Mesendoderm (in vitro differentiated cells): ENCODE measurements around the gene SASH1. TPM values are rescaled to one million over a fixed set of nuclear protein-coding genes. Genes with fewer than 3 reads are reported as not detected.

Source experiments
- DNase-seq: peaks from one replicate; pipeline ENCODE4 v3.0.0; 2013
- H2AK5ac ChIP-seq: 2 replicates; pipeline ENCODE4 v1.6.1; 2013; ENCODE audit warnings: low read length, inconsistent platforms
- H2BK120ac ChIP-seq: 2 replicates; pipeline ENCODE4 v1.6.1; 2013; ENCODE audit warnings: low read depth, mild to moderate bottlenecking, low read length, moderate library complexity, mixed read lengths
- H2BK15ac ChIP-seq: replicated peaks from 2 replicates; pipeline ENCODE4 v1.6.1; 2013; ENCODE audit warnings: low read depth, mild to moderate bottlenecking, moderate library complexity
- H2BK5ac ChIP-seq: 2 replicates; pipeline ENCODE4 v1.6.1; 2013; ENCODE audit warnings: low read length, inconsistent platforms
- H3K18ac ChIP-seq: 2 replicates; pipeline ENCODE4 v1.6.1; 2013; ENCODE audit warnings: mild to moderate bottlenecking, low read length, mixed read lengths
- H3K23ac ChIP-seq: one replicate; pipeline ENCODE4 v1.6.1; 2013; ENCODE audit warnings: low read length
- H3K27ac ChIP-seq: 2 replicates; pipeline ENCODE4 v1.5.1; 2013; ENCODE audit warnings: low read depth, mild to moderate bottlenecking, inconsistent platforms, low read length, moderate library complexity
- H3K27me3 ChIP-seq: 2 replicates; pipeline ENCODE4 v1.6.1; 2013; ENCODE audit warnings: low read length, control low read depth, mild to moderate bottlenecking, inconsistent platforms; ENCODE audit not compliant: insufficient read depth, poor library complexity
- H3K36me3 ChIP-seq: 2 replicates; pipeline ENCODE4 v1.6.1; 2013; ENCODE audit warnings: low read length, inconsistent platforms; ENCODE audit not compliant: control insufficient read depth, insufficient read depth
- H3K4ac ChIP-seq: one replicate; pipeline ENCODE4 v1.6.1; 2013; ENCODE audit warnings: low read depth, mild to moderate bottlenecking, low read length, moderate library complexity
- H3K4me1 ChIP-seq: 2 replicates; pipeline ENCODE4 v1.6.1; 2013; ENCODE audit warnings: low read depth, low read length, inconsistent platforms; ENCODE audit not compliant: control insufficient read depth
- H3K4me2 ChIP-seq: 2 replicates; pipeline ENCODE4 v1.6.1; 2013; ENCODE audit warnings: low read length
- H3K4me3 ChIP-seq: 2 replicates; pipeline ENCODE4 v1.5.1; 2013; ENCODE audit warnings: mild to moderate bottlenecking, low read length
- H3K56ac ChIP-seq: one replicate; pipeline ENCODE4 v1.6.1; 2013; ENCODE audit warnings: low read length
- H3K79me1 ChIP-seq: 2 replicates; pipeline ENCODE4 v1.6.1; 2013; ENCODE audit warnings: low read length, inconsistent platforms
- H3K79me2 ChIP-seq: 2 replicates; pipeline ENCODE4 v1.6.1; 2013; ENCODE audit warnings: mild to moderate bottlenecking, low read length; ENCODE audit not compliant: control insufficient read depth, insufficient read depth
- H3K9ac ChIP-seq: 2 replicates; pipeline ENCODE4 v1.6.1; 2013; ENCODE audit warnings: low read length, inconsistent platforms
- H4K5ac ChIP-seq: one replicate; pipeline ENCODE4 v1.6.1; 2013; ENCODE audit warnings: low read length
- H4K8ac ChIP-seq: one replicate; pipeline ENCODE4 v1.6.1; 2013; ENCODE audit warnings: low read depth, mild to moderate bottlenecking, control low read depth, low read length, moderate library complexity
- WGBS: extraction: QIAGEN DNeasy Blood & Tissue Kit; methylation state at CpG from one replicate; pipeline ENCODE4 v1.1.7; 2013; ENCODE audit warnings: low lambda C conversion rate, missing lambda C conversion rate; ENCODE audit not compliant: insufficient coverage; ENCODE audit errors: extremely low coverage; 5-methylcytosine and 5-hydroxymethylcytosine counted together
- small RNA-seq: library from polyadenylated mRNA; stranded (forward); fragments of <200 nt; extraction: miRNeasy Mini kit (QIAGEN cat#:217004); gene quantifications from one replicate; pipeline ENCODE3, GENCODE V24; 2013; ENCODE audit not compliant: insufficient read depth

SASH1 gene

GRCh38 chr6:148596891-148597455 is 254.3 kb downstream of the SASH1 start:
- Histone ChIP-seq H3K79me2 (no peaks in the 10 kb centered on the region), H3K56ac (no peak overlapping the region), H3K27ac (no peak overlapping the region), H3K4me1 (peaks cover 6% of the 10 kb centered on the region), H2AK5ac (no peak overlapping the region), H3K4me3 (no peak overlapping the region), H4K8ac (no peak overlapping the region), H4K5ac (no peak overlapping the region), H3K27me3 (no peaks in the 10 kb centered on the region), H2BK120ac (no peak overlapping the region), H2BK5ac (no peak overlapping the region), H3K79me1 (no peaks in the 10 kb centered on the region), H2BK15ac (peak overlapping the region; percentile 89), H3K36me3 (no peaks in the 10 kb centered on the region), H3K18ac (peak overlapping the region; percentile 41), H3K4me2 (no peak overlapping the region), H3K9ac (no peak overlapping the region), H3K23ac (no peak overlapping the region), H3K4ac (no peak overlapping the region)
- WGBS, result no CpG with 5 or more reads among the region's 3 CpGs
- no peak for DNase-seq

- Histone ChIP-seq H3K4me3 (no peak overlapping the region), H2BK5ac (peak overlapping the region; percentile 83), H3K27ac (peak overlapping the region; percentile 72), H3K36me3 (no peaks in the 10 kb centered on the region), H3K27me3 (no peaks in the 10 kb centered on the region), H2BK120ac (peak overlapping the region; percentile 85), H3K56ac (peak overlapping the region; percentile 62), H3K23ac (no peak overlapping the region), H4K8ac (no peak overlapping the region), H3K18ac (peak overlapping the region; percentile 76), H3K4me1 (peaks cover 6% of the 10 kb centered on the region), H2BK15ac (peak overlapping the region; percentile 97), H2AK5ac (no peak overlapping the region), H3K9ac (peak overlapping the region; percentile 10), H3K4ac (peak overlapping the region; percentile 66), H4K5ac (no peak overlapping the region), H3K4me2 (no peak overlapping the region), H3K79me2 (no peaks in the 10 kb centered on the region), H3K79me1 (no peaks in the 10 kb centered on the region)
- peak; percentile 47 for DNase-seq
- no CpG with 5 or more reads among the region's 3 CpGs for WGBS
Measured at GRCh38 chr6:148598724-148599123, 256.1 kb downstream of the SASH1 start.

GRCh38 chr6:148599967-148600426 is 257.4 kb downstream of the SASH1 start:
- Histone ChIP-seq H3K56ac (peak overlapping the region; percentile 17), H3K36me3 (no peaks in the 10 kb centered on the region), H3K23ac (no peak overlapping the region), H4K8ac (no peak overlapping the region), H2BK120ac (peak overlapping the region; percentile 92), H3K4me3 (no peak overlapping the region), H2AK5ac (no peak overlapping the region), H3K4me2 (no peak overlapping the region), H3K4ac (no peak overlapping the region), H3K4me1 (peaks cover 6% of the 10 kb centered on the region), H3K27ac (peak overlapping the region; percentile 90), H3K9ac (no peak overlapping the region), H3K18ac (peak overlapping the region; percentile 56), H3K27me3 (no peaks in the 10 kb centered on the region), H4K5ac (no peak overlapping the region), H2BK15ac (no peak overlapping the region), H3K79me2 (no peaks in the 10 kb centered on the region), H2BK5ac (no peak overlapping the region), H3K79me1 (no peaks in the 10 kb centered on the region)
- WGBS, result no CpG with 5 or more reads among the region's 7 CpGs
- peak; percentile 99 for DNase-seq

Small RNAs within 50 kb of the gene (small RNA-seq; reads per million reads assigned to genes)
- not detected for gene SNRPEP6
